Measurements from ENCODE around the gene PPFIBP1. TPM values are rescaled to one million over a fixed set of nuclear protein-coding genes. Genes with fewer than 3 reads are reported as not detected.

PPFIBP1 gene
- polyA plus RNA-seq, 1 of the 3 experiments (the other 2 are of a cell fraction), result 55.0 TPM

DNA sequence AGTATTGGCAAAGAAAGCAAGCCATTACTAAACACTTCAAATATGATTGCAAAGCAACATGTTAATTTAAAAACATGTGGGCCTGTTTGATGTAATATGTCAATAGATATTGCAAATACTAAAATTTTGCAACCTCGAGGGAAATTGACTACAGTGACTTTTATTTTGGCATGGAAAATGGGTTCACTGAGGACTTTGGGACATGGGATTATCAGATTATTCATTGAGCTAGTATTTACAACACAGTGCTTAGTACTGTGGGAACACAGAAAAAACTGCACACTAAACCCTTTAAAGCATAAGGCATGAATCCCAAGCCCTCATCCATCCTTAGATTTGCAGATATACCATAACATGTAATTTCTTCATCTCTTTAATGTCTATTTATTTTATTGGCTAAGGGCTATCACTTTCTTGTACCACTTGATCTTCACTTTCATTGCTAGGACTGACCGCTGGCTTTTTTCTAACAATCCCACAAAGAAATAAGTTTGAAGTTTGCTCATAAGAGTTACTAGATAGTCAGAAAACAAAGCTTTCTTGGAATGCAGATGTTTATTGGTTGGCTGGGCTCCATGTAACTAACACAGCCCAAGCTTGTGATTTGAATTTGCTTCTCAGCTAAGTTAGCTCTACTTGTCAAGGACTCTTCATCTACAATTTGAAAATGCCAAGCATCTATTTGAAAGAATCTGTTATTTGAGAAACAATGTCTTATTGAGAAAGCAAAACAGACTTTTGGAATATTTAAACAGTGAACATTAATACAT lies 48.7 kb downstream of the PPFIBP1 start:
- Histone ChIP-seq H3K27me3 (ENCODE audit: insufficient read depth) (no peaks in the 10 kb centered on the region), H2AFZ (ENCODE audit: low read depth) (no peak overlapping the region), H3K4me2 (no peak overlapping the region), H3K27ac (ENCODE audit: low read depth in 2 of 2, low read length in 1 of 2) (peak overlapping the region in 1 of 2 experiments; percentile 100; a peak in 2 of 4 replicates), H3F3A (replicated peaks; ENCODE audit: insufficient read depth) (peaks cover 51% of the 10 kb centered on the region), H3K9me2 (no peaks in the 10 kb centered on the region), H3K79me2 (ENCODE audit: insufficient read depth) (peaks cover 92% of the 10 kb centered on the region), H4K20me1 (ENCODE audit: insufficient read depth) (no peaks in the 10 kb centered on the region), H3K9me3 (no peaks in the 10 kb centered on the region), H3K4me1 (ENCODE audit: control insufficient read depth in 1 of 2, insufficient read depth in 2 of 2, low read depth in 1 of 2, low read length in 1 of 2) (peaks cover 0 to 49% of the 10 kb centered on the region in 2 experiments), H3K9ac (no peak overlapping the region; the same call in 1 of the 2 replicates), H3K36me3 (replicated peaks in 1 of 2; ENCODE audit: control insufficient read depth in 1 of 2, insufficient read depth in 2 of 2, low read length in 1 of 2) (peaks cover 0 to 14% of the 10 kb centered on the region in 2 experiments), H3K4me3 (ENCODE audit: low read depth in 2 of 2, low read length in 1 of 2) (no peak overlapping the region)
- TF ChIP-seq FOXM1 (IDR thresholded peaks at IDR 0.05; ENCODE audit: low read depth) (no peak), RXRA (IDR thresholded peaks at IDR 0.05; ENCODE audit: borderline replicate concordance, low read depth) (no peak), SMC3 (IDR thresholded peaks at IDR 0.05; ENCODE audit: low read depth, low read length) (no peak), MXI1 (IDR thresholded peaks at IDR 0.05; ENCODE audit: low read depth, low read length) (no peak), FOSL2 (IDR thresholded peaks at IDR 0.05; ENCODE audit: borderline replicate concordance, low read depth) (no peak), EZH2phosphoT487 (IDR thresholded peaks at IDR 0.05; ENCODE audit: borderline replicate concordance, low read depth) (no peak)
- TF ChIP-seq, protein P1, sequence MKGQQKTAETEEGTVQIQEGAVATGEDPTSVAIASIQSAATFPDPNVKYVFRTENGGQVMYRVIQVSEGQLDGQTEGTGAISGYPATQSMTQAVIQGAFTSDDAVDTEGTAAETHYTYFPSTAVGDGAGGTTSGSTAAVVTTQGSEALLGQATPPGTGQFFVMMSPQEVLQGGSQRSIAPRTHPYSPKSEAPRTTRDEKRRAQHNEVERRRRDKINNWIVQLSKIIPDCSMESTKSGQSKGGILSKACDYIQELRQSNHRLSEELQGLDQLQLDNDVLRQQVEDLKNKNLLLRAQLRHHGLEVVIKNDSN (IDR thresholded peaks at IDR 0.05; ENCODE audit: borderline replicate concordance, low read depth), result no peak
- no peak for DNase-seq
- WGBS (ENCODE audit: low lambda C conversion rate), result 74% methylated on average over 2 of the region's 2 CpGs
- ChIA-PET POLR2A (no interaction called here), CTCF (no interaction called here)

DNA sequence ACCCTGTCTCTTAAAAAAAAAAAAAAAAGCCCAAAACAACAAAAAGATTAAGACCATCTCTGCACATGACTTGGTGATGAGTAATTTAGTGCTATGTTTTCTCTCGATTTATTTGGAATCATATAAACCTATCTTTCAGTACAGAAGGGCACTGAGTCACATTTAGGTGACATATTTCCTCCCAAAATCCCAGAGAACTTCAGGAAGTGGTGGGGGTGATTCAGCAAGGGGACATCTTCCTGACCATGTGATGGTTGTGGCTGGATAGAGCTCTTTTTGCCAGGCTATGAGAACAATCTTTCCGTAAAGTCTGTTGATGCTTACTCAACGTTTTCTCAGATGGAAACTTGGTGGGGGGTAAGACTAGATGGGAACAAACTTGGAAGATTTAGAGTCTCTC lies 50.0 kb downstream of the PPFIBP1 start:
- peaks cover 51% of the 10 kb centered on the region for H3F3A ChIP-seq (replicated peaks; ENCODE audit: insufficient read depth)
- H3K4me2 ChIP-seq, result peak overlapping the region; percentile 48
- DNase-seq, result no peak
- no peaks in the 10 kb centered on the region for H4K20me1 ChIP-seq (ENCODE audit: insufficient read depth)
- H3K9ac ChIP-seq, result peak overlapping the region; percentile 73; the same call in 1 of the 2 replicates
- ChIA-PET POLR2A (no interaction called here), CTCF (interaction anchor here (0.7 kb wide), 1 partner anchor 14 kb away, joined by 3 read pairs; no protein-coding TSS in a partner anchor)
- no peaks in the 10 kb centered on the region for H3K9me2 ChIP-seq
- no peaks in the 10 kb centered on the region for H3K27me3 ChIP-seq (ENCODE audit: insufficient read depth)
- 24% methylated on average over 3 of the region's 3 CpGs for WGBS (ENCODE audit: low lambda C conversion rate)
- H3K79me2 ChIP-seq (ENCODE audit: insufficient read depth), result peaks cover 92% of the 10 kb centered on the region
- no peak overlapping the region for H3K4me3 ChIP-seq (ENCODE audit: low read depth in 2 of 2, low read length in 1 of 2)
- H3K9me3 ChIP-seq, result no peaks in the 10 kb centered on the region
- no peak overlapping the region for H2AFZ ChIP-seq (ENCODE audit: low read depth)
- H3K36me3 ChIP-seq (replicated peaks in 1 of 2; ENCODE audit: control insufficient read depth in 1 of 2, insufficient read depth in 2 of 2, low read length in 1 of 2), result peaks cover 7 to 26% of the 10 kb centered on the region in 2 experiments
- peaks cover 0 to 52% of the 10 kb centered on the region in 2 experiments for H3K4me1 ChIP-seq (ENCODE audit: control insufficient read depth in 1 of 2, insufficient read depth in 2 of 2, low read depth in 1 of 2, low read length in 1 of 2)
- peak overlapping the region in 1 of 2 experiments; percentile 100; a peak in 2 of 4 replicates for H3K27ac ChIP-seq (ENCODE audit: low read depth in 2 of 2, low read length in 1 of 2)
- TF ChIP-seq RAD21 (IDR thresholded peaks at IDR 0.05; ENCODE audit: low read length) (no peak), GABPA (IDR thresholded peaks at IDR 0.05; ENCODE audit: low read depth) (peak; percentile 49; the same call in 1 of the 2 replicates), POLR2AphosphoS5 (IDR thresholded peaks at IDR 0.05; ENCODE audit: low read depth, low read length) (peak; percentile 49; the same call in 1 of the 2 replicates), NFIC (IDR thresholded peaks at IDR 0.05; ENCODE audit: borderline replicate concordance) (peak; percentile 77), FOXJ3 (CRISPR knock-in tag; IDR thresholded peaks at IDR 0.05) (no peak), GATA2 (CRISPR knock-in tag; IDR thresholded peaks at IDR 0.05) (no peak), MXI1 (IDR thresholded peaks at IDR 0.05; ENCODE audit: low read depth, low read length) (no peak), SMC3 (IDR thresholded peaks at IDR 0.05; ENCODE audit: low read depth, low read length) (no peak), TAF1 (IDR thresholded peaks at IDR 0.05; ENCODE audit: borderline replicate concordance, low read depth, low read length) (no peak), EP300 (IDR thresholded peaks at IDR 0.05; ENCODE audit: borderline replicate concordance in 1 of 2, low read depth in 1 of 2, low read length in 1 of 2) (peak in 1 of 2 experiments; percentile 93; a peak in 2 of 4 replicates), FOXM1 (IDR thresholded peaks at IDR 0.05; ENCODE audit: low read depth) (peak; percentile 39; the same call in 1 of the 2 replicates)
- TF ChIP-seq, protein P2, sequence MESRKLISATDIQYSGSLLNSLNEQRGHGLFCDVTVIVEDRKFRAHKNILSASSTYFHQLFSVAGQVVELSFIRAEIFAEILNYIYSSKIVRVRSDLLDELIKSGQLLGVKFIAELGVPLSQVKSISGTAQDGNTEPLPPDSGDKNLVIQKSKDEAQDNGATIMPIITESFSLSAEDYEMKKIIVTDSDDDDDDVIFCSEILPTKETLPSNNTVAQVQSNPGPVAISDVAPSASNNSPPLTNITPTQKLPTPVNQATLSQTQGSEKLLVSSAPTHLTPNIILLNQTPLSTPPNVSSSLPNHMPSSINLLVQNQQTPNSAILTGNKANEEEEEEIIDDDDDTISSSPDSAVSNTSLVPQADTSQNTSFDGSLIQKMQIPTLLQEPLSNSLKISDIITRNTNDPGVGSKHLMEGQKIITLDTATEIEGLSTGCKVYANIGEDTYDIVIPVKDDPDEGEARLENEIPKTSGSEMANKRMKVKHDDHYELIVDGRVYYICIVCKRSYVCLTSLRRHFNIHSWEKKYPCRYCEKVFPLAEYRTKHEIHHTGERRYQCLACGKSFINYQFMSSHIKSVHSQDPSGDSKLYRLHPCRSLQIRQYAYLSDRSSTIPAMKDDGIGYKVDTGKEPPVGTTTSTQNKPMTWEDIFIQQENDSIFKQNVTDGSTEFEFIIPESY (IDR thresholded peaks at IDR 0.05; ENCODE audit: borderline replicate concordance, low read depth), result peak; percentile 77
- TF ChIP-seq, protein P3, sequence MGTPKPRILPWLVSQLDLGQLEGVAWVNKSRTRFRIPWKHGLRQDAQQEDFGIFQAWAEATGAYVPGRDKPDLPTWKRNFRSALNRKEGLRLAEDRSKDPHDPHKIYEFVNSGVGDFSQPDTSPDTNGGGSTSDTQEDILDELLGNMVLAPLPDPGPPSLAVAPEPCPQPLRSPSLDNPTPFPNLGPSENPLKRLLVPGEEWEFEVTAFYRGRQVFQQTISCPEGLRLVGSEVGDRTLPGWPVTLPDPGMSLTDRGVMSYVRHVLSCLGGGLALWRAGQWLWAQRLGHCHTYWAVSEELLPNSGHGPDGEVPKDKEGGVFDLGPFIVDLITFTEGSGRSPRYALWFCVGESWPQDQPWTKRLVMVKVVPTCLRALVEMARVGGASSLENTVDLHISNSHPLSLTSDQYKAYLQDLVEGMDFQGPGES (IDR thresholded peaks at IDR 0.05; ENCODE audit: low read depth, low read length), result no peak
- TF ChIP-seq, protein P4, sequence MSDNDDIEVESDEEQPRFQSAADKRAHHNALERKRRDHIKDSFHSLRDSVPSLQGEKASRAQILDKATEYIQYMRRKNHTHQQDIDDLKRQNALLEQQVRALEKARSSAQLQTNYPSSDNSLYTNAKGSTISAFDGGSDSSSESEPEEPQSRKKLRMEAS (IDR thresholded peaks at IDR 0.05; ENCODE audit: low read depth), result peak; percentile 75
- TF ChIP-seq, protein P5, sequence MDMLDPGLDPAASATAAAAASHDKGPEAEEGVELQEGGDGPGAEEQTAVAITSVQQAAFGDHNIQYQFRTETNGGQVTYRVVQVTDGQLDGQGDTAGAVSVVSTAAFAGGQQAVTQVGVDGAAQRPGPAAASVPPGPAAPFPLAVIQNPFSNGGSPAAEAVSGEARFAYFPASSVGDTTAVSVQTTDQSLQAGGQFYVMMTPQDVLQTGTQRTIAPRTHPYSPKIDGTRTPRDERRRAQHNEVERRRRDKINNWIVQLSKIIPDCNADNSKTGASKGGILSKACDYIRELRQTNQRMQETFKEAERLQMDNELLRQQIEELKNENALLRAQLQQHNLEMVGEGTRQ (IDR thresholded peaks at IDR 0.05; ENCODE audit: borderline replicate concordance, low read depth, low read length), result no peak
- TF ChIP-seq, protein P1 (IDR thresholded peaks at IDR 0.05; ENCODE audit: borderline replicate concordance, low read depth), result peak; percentile 80

Measured in SK-N-SH (cell line).